Stimulated activated CD8-positive, alpha-beta memory T cell treated with anti-CD3 and anti-CD28 coated beads, Interleukin-7, amount 100 ng/mL, for 48 hours (primary cell): ENCODE results near the gene HACD2.

Source experiments
- DNase-seq, 2 donors: peaks; one replicate each; pipeline ENCODE4 v3.0.0-alpha.2; 2020; ENCODE audit warnings: low read depth in 1 of 2; ENCODE audit errors: extremely low read depth in 1 of 2

Gene HACD2

GRCh38 chr3:123449102-123449996, 135.5 kb downstream of the HACD2 start:
- DNase-seq, result no peak

- DNase-seq, result no peak
These were observed 136.2 kb downstream of the HACD2 start, which contains the start of gene ADCY5 for GRCh38 chr3:123448536-123449101. Gene ADCY5 (minus strand): TSS chr3:123449090. CDS start chr3:123448545, 545 bp downstream.

GRCh38 chr3:123447749-123448517, 136.9 kb downstream of the HACD2 start:
- peak in 1 of 2 donors; percentile 11 for DNase-seq

- DNase-seq, result no peak
These were observed 137.5 kb downstream of the HACD2 start for GRCh38 chr3:123447416-123447748.

- DNase-seq, result no peak
These were observed 138.2 kb downstream of the HACD2 start for GRCh38 chr3:123446610-123447109.

GRCh38 chr3:123446210-123446609, 138.6 kb downstream of the HACD2 start:
- DNase-seq, result no peak

- no peak for DNase-seq
These were observed 139.2 kb downstream of the HACD2 start for GRCh38 chr3:123445702-123446101.

- no peak for DNase-seq
These were observed 140.1 kb downstream of the HACD2 start for GRCh38 chr3:123444744-123445143.

GRCh38 chr3:123444023-123444422, 140.8 kb downstream of the HACD2 start:
- DNase-seq, result no peak

- DNase-seq, result no peak
These were observed 141.9 kb downstream of the HACD2 start for GRCh38 chr3:123442908-123443307.

- no peak for DNase-seq
These were observed 142.7 kb downstream of the HACD2 start for GRCh38 chr3:123442125-123442524.
